WI38 (cell line): Measurements from ENCODE around the gene PPP1R16B.
"Not testable (repeated sequence)": the region's sequence is repeated elsewhere in the genome, so short reads cannot be mapped to it uniquely, and the experiment has no call there.

ENCODE experiments used
- H3K4me3 ChIP-seq: 2 replicates; pipeline ENCODE4 v1.5.1; 2011; ENCODE audit warnings: low read depth, mild to moderate bottlenecking, control low read depth, low read length
- TF ChIP-seq, protein P1 (sequence below): IDR thresholded peaks from 2 replicates; pipeline ENCODE4 v1.5.1; 2012; ENCODE audit warnings: low read depth, mild to moderate bottlenecking, control low read depth, low read length

Gene PPP1R16B

DNA sequence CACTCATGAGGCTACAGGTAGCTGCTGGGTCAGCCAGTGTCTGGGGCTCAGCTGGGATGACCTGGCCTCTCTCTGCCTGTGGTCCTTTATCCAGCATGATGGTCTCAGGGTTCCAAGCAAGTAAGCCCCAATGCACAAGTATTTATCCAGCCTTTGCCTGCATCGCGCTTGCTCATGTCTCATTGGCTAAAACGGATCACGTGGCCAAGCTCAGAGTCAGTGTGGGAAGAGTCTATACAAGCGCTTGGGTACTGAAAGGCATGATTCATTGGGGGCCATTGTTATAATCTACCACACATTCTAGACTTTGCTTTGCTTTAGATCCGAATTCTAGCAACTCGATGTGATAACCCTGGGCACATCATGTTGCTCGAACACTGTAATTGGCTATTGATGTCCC, 48.3 kb downstream of the PPP1R16B start:
- TF ChIP-seq, protein P1, sequence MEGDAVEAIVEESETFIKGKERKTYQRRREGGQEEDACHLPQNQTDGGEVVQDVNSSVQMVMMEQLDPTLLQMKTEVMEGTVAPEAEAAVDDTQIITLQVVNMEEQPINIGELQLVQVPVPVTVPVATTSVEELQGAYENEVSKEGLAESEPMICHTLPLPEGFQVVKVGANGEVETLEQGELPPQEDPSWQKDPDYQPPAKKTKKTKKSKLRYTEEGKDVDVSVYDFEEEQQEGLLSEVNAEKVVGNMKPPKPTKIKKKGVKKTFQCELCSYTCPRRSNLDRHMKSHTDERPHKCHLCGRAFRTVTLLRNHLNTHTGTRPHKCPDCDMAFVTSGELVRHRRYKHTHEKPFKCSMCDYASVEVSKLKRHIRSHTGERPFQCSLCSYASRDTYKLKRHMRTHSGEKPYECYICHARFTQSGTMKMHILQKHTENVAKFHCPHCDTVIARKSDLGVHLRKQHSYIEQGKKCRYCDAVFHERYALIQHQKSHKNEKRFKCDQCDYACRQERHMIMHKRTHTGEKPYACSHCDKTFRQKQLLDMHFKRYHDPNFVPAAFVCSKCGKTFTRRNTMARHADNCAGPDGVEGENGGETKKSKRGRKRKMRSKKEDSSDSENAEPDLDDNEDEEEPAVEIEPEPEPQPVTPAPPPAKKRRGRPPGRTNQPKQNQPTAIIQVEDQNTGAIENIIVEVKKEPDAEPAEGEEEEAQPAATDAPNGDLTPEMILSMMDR, result no peak

DNA sequence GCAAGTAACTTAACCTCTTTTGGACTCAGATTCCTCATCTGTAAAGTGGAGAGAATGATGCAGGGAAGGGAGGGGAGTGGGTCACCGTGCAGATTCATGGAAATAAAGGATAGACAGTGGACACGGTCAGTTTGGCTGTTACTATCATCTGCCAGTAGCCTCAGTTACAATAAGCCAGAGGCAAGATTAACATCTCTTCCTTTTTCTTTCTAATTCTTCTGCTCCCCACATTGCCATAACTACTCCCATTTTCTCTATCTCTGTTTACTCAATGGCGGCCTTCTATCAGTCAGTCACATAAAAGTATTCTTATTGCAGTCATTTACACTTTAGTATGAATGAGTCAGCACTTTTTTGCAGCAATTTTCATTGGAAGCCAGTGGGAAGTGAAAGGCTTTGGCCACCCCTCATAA, 49.2 kb downstream of the PPP1R16B start:
- TF ChIP-seq, protein P1, result no peak

More for the DNA sequence above, 48.3 kb downstream of the PPP1R16B start:
- H3K4me3 ChIP-seq, result no peak overlapping the region

DNA sequence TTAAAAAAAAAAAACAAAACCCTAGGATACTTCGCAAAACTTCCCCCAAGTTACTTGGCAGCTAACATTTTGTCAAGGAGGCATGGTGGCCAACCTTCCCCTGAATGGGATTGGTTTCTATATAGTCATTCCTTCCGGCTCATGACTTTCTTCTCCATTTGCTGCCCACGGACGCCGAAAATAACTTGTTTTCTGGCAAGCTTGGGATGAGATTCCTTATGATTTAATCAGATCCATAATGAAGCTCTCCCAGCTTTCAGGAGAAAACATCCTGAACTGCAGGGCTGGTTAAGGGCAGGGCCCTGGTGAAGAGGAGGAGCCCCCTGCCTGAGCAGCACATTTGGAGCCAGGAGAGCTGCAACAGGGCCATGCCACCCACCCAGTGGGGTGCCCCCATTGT, 49.9 kb downstream of the PPP1R16B start:
- TF ChIP-seq, protein P1, result no peak
- no peak overlapping the region for H3K4me3 ChIP-seq

More for the DNA sequence above, 49.2 kb downstream of the PPP1R16B start:
- H3K4me3 ChIP-seq, result no peak overlapping the region

DNA sequence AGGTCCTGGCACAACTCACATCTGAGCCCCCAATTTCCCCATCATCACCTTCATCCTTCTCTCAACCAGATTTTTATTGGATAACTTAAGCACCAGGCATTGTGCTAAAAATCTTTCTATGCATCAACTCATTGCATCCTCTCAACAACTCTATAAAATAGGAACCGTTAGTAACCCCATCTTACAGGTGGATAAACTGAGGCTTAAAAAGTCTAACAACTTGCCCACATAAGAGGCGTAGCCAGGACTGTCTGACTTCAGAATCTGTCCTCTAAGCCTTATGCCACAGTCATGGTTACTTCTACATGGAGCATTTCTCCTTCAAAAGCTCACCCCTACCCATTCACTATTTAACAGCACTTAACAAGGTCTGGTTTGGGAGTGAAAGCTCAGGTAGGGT, 51.1 kb downstream of the PPP1R16B start:
- H3K4me3 ChIP-seq, result no peak overlapping the region
- TF ChIP-seq, protein P1, result no peak

DNA sequence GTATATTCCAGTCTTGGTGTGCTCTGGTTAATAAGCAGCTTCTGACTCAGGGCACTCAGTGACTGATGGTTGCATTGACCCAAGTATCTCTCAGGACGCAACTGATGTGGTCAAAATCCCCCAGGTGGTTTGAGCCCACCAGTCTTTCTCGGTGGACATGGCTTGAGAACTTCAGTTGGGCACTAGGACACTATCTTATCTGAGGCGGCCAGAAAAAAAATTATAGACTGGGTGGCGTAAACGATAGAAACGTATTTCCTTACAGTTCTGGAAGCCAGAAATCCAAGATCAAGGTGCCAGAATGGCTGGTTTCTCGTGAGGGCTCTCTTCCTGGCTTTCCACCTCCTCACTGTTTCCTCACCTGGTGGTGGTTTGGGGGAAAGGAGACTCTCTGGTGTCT, 52.2 kb downstream of the PPP1R16B start:
- TF ChIP-seq, protein P1, result no peak

DNA sequence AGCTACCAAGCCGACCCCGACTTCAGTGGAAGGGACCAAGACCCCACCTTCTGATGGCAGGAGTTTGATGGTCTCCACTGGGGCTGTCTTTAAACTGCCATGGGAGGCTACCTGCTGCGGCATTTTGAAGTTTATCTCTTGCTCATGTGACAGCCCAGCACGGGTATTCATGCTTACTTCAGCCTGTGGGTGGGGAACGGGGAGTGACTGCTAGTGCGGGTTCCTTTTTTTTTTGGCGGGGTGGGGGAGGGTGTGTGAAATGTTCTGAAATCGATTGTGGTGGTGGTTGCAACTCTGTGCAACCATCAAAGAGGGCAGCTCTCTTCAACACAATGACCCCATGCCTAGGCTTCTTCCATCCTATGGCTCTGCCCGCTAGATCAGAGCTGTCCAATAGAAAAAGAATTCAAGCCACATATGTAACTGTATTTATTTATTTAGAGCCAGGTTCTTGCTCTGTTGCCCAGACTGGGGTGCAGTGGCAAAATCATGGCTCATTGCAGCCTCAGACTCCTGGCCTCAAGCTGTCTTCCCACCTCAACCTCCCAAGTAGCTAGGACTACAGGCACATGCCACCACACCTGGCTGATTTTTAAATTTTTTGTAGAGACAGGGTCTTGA, 53.7 kb downstream of the PPP1R16B start:
- TF ChIP-seq, protein P1, result no peak
- no peak overlapping the region for H3K4me3 ChIP-seq

More for the DNA sequence above, 52.2 kb downstream of the PPP1R16B start:
- no peak overlapping the region for H3K4me3 ChIP-seq

DNA sequence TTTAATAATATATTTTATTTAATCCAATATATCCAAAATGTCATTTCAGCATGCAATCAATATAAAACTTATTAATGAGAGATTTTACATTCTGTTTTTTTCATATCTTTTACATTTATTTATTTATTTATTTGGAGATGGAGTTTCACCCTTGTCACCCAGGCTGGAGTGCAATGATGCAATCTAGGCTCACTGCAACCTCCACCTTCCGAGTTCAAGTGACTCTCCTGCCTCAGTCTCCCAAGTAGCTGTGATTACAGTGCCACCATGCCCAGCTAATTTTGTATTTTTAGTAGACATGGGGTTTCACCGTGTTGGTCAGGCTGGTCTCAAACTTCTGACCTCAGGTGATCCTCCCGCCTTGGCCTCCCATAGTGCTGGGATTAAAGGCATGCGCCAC, 54.4 kb downstream of the PPP1R16B start:
- not testable (repeated sequence) for H3K4me3 ChIP-seq

DNA sequence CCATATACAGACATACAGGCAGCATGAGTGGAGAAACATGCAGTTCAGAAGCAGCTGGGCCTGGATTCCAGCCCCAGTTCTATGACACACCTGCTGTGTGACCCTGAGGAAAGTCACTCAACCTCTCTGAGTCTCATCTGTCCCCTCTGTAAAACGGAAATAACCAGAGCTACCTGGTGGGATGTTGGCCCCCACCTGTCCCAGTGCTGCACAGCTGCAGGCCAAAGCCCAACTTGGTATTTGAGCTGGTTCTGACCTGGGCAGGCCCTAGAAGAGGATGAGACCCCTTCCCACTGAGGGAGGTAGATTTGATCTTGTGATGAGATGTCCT, 55.5 kb downstream of the PPP1R16B start:
- TF ChIP-seq, protein P1, result no peak
- no peak overlapping the region for H3K4me3 ChIP-seq
